Urinary bladder (tissue), 4 donors: Measurements from ENCODE around the gene CHRNB1. TPM values are rescaled to one million over a fixed set of nuclear protein-coding genes. Genes with fewer than 3 reads are reported as not detected.

Experiments
- DNase-seq: peaks from one replicate; pipeline ENCODE4 v3.0.0-alpha.2; 2015; ENCODE audit errors: extremely low spot score
- H3K27ac ChIP-seq: one replicate; pipeline ENCODE4 v1.5.1; 2013; ENCODE audit warnings: low read depth, mild to moderate bottlenecking, moderate library complexity
- H3K36me3 ChIP-seq: one replicate; pipeline ENCODE4 v1.6.1; 2013; ENCODE audit warnings: mild to moderate bottlenecking, moderate library complexity; ENCODE audit not compliant: insufficient read depth
- H3K4me1 ChIP-seq: one replicate; pipeline ENCODE4 v1.6.1; 2013; ENCODE audit warnings: mild to moderate bottlenecking, moderate library complexity; ENCODE audit not compliant: insufficient read depth
- H3K4me3 ChIP-seq: one replicate; pipeline ENCODE4 v1.5.1; 2013; ENCODE audit warnings: low read depth, low read length
- WGBS: extraction: QIAGEN DNeasy Blood & Tissue Kit; methylation state at CpG from one replicate; pipeline ENCODE4 v1.1.7; 2013; 5-methylcytosine and 5-hydroxymethylcytosine counted together
- polyA plus RNA-seq: library from polyadenylated mRNA; stranded (reverse); fragments of 200-250 nt; gene quantifications from one replicate; pipeline ENCODE4 v1.2.3, GENCODE V29; 2013
- total RNA-seq: library from RNA; depleted of rRNA; stranded (reverse); fragments of >200 nt; gene quantifications from one replicate; pipeline ENCODE4 v1.2.3, GENCODE V29; 2014
- donor health status: healthy with polysubstance abuse.
- donor health status: healthy.

The CHRNB1 gene
- total and polyA plus RNA-seq, 2 donors = 10.7 to 15.4 TPM

- H3K4me1 ChIP-seq = no peaks in the 10 kb centered on the region
- H3K27ac ChIP-seq = no peak overlapping the region
- peaks cover 18% of the 10 kb centered on the region for H3K36me3 ChIP-seq
- no peak for DNase-seq
- 84% methylated on average over 14 of the region's 14 CpGs for WGBS
- H3K4me3 ChIP-seq = no peak overlapping the region
Measured at GRCh38 chr17:7502987-7503386, 58.1 kb downstream of the CHRNB1 start.

DNA sequence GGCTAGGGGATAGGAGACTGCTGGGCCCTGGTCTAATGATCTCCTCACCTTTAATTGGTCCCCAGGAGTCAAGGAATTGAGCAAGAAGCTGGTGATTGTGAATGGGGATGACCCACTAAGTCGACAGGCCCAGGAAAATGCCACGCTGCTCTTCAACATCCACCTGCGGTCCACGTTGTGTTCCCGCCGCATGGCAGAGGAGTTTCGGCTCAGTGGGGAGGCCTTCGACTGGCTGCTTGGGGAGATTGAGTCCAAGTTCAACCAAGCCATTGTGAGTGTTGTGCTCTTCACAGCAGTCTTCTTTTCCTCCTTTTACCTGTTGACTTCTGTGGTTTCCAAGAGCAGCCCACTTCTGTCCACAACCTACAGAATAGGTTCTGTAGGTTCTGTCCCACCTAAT is 58.7 kb downstream of the CHRNB1 start:
- Histone ChIP-seq H3K36me3 (peaks cover 18% of the 10 kb centered on the region), H3K4me3 (no peak overlapping the region), H3K4me1 (no peaks in the 10 kb centered on the region), H3K27ac (no peak overlapping the region)
- no peak for DNase-seq
- WGBS = 93% methylated on average over 8 of the region's 8 CpGs

Other genes starting within 250 kb of the CHRNB1 start
Only the 30 nearest of the 40 such genes appear.
- gene CLDN7, start 182.6 kb upstream of the CHRNB1 start, total RNA-seq = 24.2 TPM
- gene CLDN7, start 182.6 kb upstream of the CHRNB1 start, polyA plus RNA-seq = 34.4 TPM
- 11.6 TPM for gene SLC2A4, start 163.3 kb upstream of the CHRNB1 start, total RNA-seq
- 66.1 TPM for gene SLC2A4, start 163.3 kb upstream of the CHRNB1 start, polyA plus RNA-seq
- gene YBX2, start 150.4 kb upstream of the CHRNB1 start, total RNA-seq = 0.37 TPM
- gene YBX2, start 150.4 kb upstream of the CHRNB1 start, polyA plus RNA-seq = 1.8 TPM
- 123 TPM for gene EIF5A, start 137.4 kb upstream of the CHRNB1 start, total RNA-seq
- 348 TPM for gene EIF5A, start 137.4 kb upstream of the CHRNB1 start, polyA plus RNA-seq
- 25.0 TPM for gene GPS2, start 129.7 kb upstream of the CHRNB1 start, total RNA-seq
- gene GPS2, start 129.7 kb upstream of the CHRNB1 start, polyA plus RNA-seq = 70.2 TPM
- 20.9 TPM for gene NEURL4, start 115.7 kb upstream of the CHRNB1 start, total RNA-seq
- 26.0 TPM for gene NEURL4, start 115.7 kb upstream of the CHRNB1 start, polyA plus RNA-seq
- 1.5 TPM for gene ACAP1, start 108.5 kb upstream of the CHRNB1 start, total RNA-seq
- gene ACAP1, start 108.5 kb upstream of the CHRNB1 start, polyA plus RNA-seq = 4.3 TPM
- gene KCTD11, start 92.9 kb upstream of the CHRNB1 start, total RNA-seq = 3.9 TPM
- gene KCTD11, start 92.9 kb upstream of the CHRNB1 start, polyA plus RNA-seq = 19.3 TPM
- not detected for gene TMEM95, start 89.9 kb upstream of the CHRNB1 start, total RNA-seq
- not detected for gene TMEM95, start 89.9 kb upstream of the CHRNB1 start, polyA plus RNA-seq
- gene TNK1, start 64.0 kb upstream of the CHRNB1 start, total RNA-seq = 1.2 TPM
- 4.8 TPM for gene TNK1, start 64.0 kb upstream of the CHRNB1 start, polyA plus RNA-seq
- 14.4 TPM for gene PLSCR3, start 50.5 kb upstream of the CHRNB1 start, total RNA-seq
- 56.3 TPM for gene PLSCR3, start 50.5 kb upstream of the CHRNB1 start, polyA plus RNA-seq
- 76.2 TPM for gene TMEM256, start 41.0 kb upstream of the CHRNB1 start, total RNA-seq
- 113 TPM for gene TMEM256, start 41.0 kb upstream of the CHRNB1 start, polyA plus RNA-seq
- gene NLGN2, start 37.2 kb upstream of the CHRNB1 start, total RNA-seq = 8.5 TPM
- 40.9 TPM for gene NLGN2, start 37.2 kb upstream of the CHRNB1 start, polyA plus RNA-seq
- not detected for gene SPEM1, start 24.7 kb upstream of the CHRNB1 start, total RNA-seq
- gene SPEM1, start 24.7 kb upstream of the CHRNB1 start, polyA plus RNA-seq = not detected
- gene SPEM2, start 19.4 kb upstream of the CHRNB1 start, total RNA-seq = not detected
- not detected for gene SPEM2, start 19.4 kb upstream of the CHRNB1 start, polyA plus RNA-seq
- not detected for gene SPEM3, start 16.2 kb upstream of the CHRNB1 start, total RNA-seq
- not detected for gene SPEM3, start 16.2 kb upstream of the CHRNB1 start, polyA plus RNA-seq
- gene TMEM102, start 9.6 kb upstream of the CHRNB1 start, total RNA-seq = 3.1 TPM
- 4.0 TPM for gene TMEM102, start 9.6 kb upstream of the CHRNB1 start, polyA plus RNA-seq
- 2.1 TPM for gene FGF11, start 5.5 kb upstream of the CHRNB1 start, total RNA-seq
- gene FGF11, start 5.5 kb upstream of the CHRNB1 start, polyA plus RNA-seq = 0.95 TPM
- gene ZBTB4, start 34.6 kb downstream of the CHRNB1 start, total RNA-seq = 21.1 TPM
- gene ZBTB4, start 34.6 kb downstream of the CHRNB1 start, polyA plus RNA-seq = 76.2 TPM
- gene SLC35G6, start 36.4 kb downstream of the CHRNB1 start, total RNA-seq = not detected
- gene SLC35G6, start 36.4 kb downstream of the CHRNB1 start, polyA plus RNA-seq = not detected
- 52.3 TPM for gene POLR2A, start 39.3 kb downstream of the CHRNB1 start, total RNA-seq
- 32.2 TPM for gene POLR2A, start 39.3 kb downstream of the CHRNB1 start, polyA plus RNA-seq
- 8.5 TPM for gene TNFSF12, start 104.0 kb downstream of the CHRNB1 start, total RNA-seq
- 87.2 TPM for gene TNFSF12, start 104.0 kb downstream of the CHRNB1 start, polyA plus RNA-seq
- gene TNFSF13, start 113.7 kb downstream of the CHRNB1 start, total RNA-seq = 3.8 TPM
- 22.3 TPM for gene TNFSF13, start 113.7 kb downstream of the CHRNB1 start, polyA plus RNA-seq
- 34.7 TPM for gene SENP3, start 116.9 kb downstream of the CHRNB1 start, total RNA-seq
- 54.6 TPM for gene SENP3, start 116.9 kb downstream of the CHRNB1 start, polyA plus RNA-seq
- 9.1 TPM for gene CD68, start 134.6 kb downstream of the CHRNB1 start, total RNA-seq
- 73.7 TPM for gene CD68, start 134.6 kb downstream of the CHRNB1 start, polyA plus RNA-seq
- 40.2 TPM for gene MPDU1, start 138.8 kb downstream of the CHRNB1 start, total RNA-seq
- 40.4 TPM for gene MPDU1, start 138.8 kb downstream of the CHRNB1 start, polyA plus RNA-seq
- 1.2 TPM for gene SOX15, start 145.0 kb downstream of the CHRNB1 start, total RNA-seq
- 15.3 TPM for gene SOX15, start 145.0 kb downstream of the CHRNB1 start, polyA plus RNA-seq
- gene FXR2, start 169.8 kb downstream of the CHRNB1 start, total RNA-seq = 26.2 TPM
- gene FXR2, start 169.8 kb downstream of the CHRNB1 start, polyA plus RNA-seq = 38.5 TPM
- gene SAT2, start 182.8 kb downstream of the CHRNB1 start, total RNA-seq = 24.8 TPM
- gene SAT2, start 182.8 kb downstream of the CHRNB1 start, polyA plus RNA-seq = 116 TPM
- gene SHBG, start 185.1 kb downstream of the CHRNB1 start, total RNA-seq = 0.32 TPM
- gene SHBG, start 185.1 kb downstream of the CHRNB1 start, polyA plus RNA-seq = 0.22 TPM